ENCODE results near the gene KLHL25. TPM values are rescaled to one million over a fixed set of nuclear protein-coding genes. Genes with fewer than 3 reads are reported as not detected.
A peak's percentile ranks its signal among the peaks of the same experiment; 100 is the strongest.

KLHL25 gene
- total RNA-seq, 1 experiment from 2014 or later = 15.6 TPM

- in situ Hi-C loops (cut with HindIII; ENCODE audit: low sequenced_read_pairs) = no loop called here
- DNase-seq (ENCODE audit: low spot score) = peak; percentile 79
Observed at GRCh38 chr15:85730001-85730820, 64.5 kb downstream of the KLHL25 start.

DNA sequence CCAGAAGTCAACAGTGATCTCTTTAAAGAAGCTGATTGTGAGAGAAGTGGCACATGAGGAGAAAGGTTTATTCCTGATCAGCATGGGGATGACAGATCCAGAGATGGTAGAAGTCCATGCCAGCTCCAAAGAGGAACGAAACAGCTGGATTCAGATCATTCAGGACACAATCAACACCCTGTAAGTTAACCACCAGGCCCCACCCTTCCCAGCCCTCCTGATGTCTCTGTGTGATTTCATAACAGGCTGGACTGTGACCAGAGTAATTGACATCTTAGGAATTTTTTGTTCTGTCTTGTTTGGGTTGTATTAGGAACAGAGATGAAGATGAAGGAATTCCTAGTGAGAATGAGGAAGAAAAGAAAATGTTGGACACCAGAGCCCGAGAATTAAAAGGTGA lies 67.7 kb downstream of the KLHL25 start:
- DNase-seq (ENCODE audit: low spot score) = no peak
- in situ Hi-C loops (cut with HindIII; ENCODE audit: low sequenced_read_pairs) = no loop called here

DNA sequence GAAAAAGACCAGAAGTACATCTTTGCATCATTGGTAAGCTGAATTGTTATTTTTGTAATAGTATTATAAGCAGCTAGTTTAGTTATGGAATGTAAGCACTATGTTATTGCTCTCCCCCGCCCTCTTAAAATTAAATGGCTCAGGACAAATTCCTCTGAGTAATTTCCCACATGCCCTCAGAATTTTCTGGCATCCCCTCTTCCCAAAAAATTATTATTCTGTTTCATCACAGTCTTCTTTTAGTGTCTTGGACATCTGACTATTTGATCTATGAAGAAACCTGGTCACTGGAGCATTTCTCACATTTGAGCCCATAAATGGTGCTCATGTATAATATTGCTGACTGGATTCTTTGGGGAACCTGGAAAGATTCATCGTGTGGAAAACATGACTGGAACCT lies 68.3 kb downstream of the KLHL25 start:
- in situ Hi-C loops (cut with HindIII; ENCODE audit: low sequenced_read_pairs) = no loop called here

DNA sequence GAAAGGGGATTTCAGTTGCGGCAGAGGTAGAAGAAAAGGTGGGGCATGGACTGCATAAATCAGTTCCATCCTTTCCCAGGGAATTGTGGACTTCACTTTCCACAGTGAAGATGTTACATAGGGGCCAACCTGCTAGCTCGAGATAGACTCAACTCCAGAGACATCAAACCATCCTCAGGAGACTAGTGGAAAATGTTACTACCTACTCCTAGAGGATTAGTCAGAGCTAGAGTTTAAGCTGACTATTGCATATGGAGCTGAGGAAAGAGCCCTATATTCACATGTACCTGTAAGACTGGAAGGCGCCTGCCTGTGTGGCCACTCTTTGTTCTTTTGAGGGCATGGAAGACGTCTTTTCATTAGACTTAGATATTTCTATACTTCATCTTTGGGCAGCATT lies 69.2 kb downstream of the KLHL25 start:
- DNase-seq (ENCODE audit: low spot score) = no peak
- in situ Hi-C loops (cut with HindIII; ENCODE audit: low sequenced_read_pairs) = no loop called here

More for the DNA sequence above, 68.3 kb downstream of the KLHL25 start:
- DNase-seq (ENCODE audit: low spot score) = no peak

DNA sequence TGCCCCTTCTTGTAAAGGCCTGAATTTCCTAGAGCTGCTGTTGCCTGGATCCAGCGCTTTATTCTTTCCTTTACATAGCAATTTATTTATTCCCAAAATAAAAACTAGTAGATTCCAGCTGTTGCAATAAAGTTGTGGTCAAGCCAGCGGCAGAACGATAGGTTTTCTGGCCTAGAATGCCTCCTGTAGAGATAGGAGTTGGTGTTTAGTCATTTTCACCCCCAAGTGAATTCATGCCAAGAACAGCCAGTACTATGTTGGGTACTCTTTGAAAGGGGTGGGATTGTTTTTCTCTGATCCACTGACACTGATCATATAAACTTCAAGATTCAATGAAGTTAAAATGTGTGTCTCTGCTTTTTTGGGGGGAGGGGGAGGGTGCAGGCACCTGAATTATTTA lies 69.7 kb downstream of the KLHL25 start:
- no peak for DNase-seq (ENCODE audit: low spot score)
- in situ Hi-C loops (cut with HindIII; ENCODE audit: low sequenced_read_pairs) = no loop called here

DNA sequence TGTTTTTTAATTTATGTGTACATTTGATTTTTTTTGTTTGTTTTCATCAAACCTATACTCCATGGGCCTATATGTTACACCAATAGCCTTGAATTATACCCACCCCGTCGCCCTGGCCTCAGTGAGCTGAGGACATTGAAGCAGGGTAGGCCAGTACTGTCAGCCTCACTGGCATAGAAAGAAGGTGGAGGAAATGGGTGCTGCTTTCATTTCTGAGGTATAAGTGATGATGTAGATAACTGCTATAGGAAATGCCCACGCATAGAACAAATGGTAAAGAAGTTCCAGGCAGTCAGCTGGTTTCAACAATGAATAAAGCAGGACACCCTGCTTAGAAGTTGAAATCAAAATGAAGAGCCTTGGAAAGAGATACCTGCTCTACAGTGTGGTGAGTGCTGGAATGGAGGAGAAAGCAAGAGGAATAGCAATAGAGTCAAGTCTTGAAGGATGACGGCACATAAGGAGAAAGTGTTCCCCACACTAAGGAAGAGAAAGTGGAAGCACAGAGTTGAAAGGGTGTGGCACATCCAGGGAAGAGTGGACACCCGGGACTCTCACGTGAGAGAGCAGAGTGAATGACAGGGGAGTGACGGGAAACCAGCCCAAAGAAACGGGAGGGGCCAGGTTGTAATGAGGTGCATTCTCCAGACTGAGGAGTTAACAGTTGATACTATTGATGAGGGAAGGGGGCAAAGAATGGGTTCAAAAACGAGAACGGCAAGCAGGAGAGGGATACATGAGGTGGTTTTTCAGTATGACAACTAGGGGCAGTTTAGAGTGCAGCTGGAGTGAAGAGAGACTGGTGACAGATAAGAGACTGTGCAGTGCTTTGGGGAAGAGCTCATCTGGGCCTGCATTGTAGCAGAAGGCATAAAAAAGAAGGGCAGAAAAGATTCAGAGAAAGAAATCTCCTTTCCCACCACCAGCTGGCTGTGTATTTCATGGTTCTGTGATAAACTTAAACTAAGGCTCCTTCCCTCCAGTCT lies 70.5 kb downstream of the KLHL25 start:
- in situ Hi-C loops (cut with HindIII; ENCODE audit: low sequenced_read_pairs) = no loop called here
- DNase-seq (ENCODE audit: low spot score) = no peak

DNA sequence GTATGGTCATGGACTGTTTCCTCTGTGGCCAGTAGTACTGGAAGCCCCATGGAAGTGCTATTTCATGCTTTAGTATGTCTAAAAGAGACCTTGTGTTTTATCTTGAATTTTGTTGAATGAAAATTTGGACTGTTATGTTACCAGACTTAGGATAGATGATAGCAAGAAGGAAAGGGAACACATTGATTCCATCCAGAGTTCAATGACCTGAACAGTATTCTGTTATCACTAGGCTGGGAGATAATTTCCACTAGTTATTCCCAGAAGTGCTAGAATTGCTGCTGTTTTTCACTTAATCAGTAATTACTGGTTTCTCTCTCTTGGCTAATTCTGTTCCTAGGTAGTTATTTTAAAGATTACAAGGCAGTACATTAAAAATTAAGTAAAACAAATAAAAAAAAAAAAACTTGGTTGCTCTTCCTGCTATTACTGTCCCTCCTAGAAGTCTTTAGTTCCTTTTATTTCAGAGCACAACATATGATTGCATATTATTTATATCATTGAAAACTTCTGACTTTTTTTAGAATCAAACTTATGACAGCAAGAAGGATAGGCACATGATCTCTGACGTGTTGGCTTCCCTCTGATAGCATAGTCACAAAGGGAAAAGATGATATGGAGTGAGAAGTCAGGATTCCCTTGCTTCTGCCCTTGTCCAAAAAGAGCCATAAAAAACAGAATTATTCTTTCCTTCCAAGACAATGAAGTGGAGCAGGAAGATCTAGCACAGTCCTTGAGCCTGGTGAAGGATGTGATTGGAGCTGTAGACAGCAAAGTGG lies 72.2 kb downstream of the KLHL25 start:
- in situ Hi-C loops (cut with HindIII; ENCODE audit: low sequenced_read_pairs) = no loop called here
- DNase-seq (ENCODE audit: low spot score) = no peak

DNA sequence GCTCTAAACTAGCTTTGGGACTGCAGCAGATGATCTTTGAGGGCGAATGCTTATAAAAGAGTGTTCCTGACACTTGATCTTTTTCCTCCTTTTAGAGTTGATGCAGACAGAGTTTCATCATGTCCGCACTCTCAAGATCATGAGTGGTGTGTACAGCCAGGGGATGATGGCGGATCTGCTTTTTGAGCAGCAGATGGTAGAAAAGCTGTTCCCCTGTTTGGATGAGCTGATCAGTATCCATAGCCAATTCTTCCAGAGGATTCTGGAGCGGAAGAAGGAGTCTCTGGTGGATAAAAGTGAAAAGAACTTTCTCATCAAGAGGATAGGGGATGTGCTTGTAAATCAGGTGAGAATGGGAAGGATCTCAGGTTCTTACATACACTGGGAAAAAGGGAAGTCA lies 75.7 kb downstream of the KLHL25 start:
- DNase-seq (ENCODE audit: low spot score) = no peak
- in situ Hi-C loops (cut with HindIII; ENCODE audit: low sequenced_read_pairs) = no loop called here

GRCh38 chr15:85718271-85718971 lies 76.3 kb downstream of the KLHL25 start:
- DNase-seq (ENCODE audit: low spot score) = no peak
- in situ Hi-C loops (cut with HindIII; ENCODE audit: low sequenced_read_pairs) = no loop called here

DNA sequence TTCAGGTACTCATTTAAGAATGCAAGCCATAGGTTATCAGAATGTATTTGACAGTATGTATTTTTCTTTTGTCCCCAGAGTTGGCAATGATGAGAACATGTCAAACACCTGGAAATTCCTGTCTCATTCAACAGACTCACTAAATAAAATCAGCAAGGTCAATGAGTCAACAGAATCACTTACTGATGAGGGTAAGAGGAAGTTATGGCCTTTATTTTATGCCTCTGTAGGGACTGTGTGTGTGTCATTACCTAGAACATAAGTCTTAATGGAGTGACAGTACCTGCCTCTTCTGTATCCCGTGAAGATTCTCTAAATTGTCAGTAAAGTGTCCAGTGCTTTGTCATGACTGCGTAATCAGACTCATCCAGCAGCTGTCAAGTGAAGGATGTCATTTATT lies 77.5 kb downstream of the KLHL25 start:
- no peak for DNase-seq (ENCODE audit: low spot score)
- in situ Hi-C loops (cut with HindIII; ENCODE audit: low sequenced_read_pairs) = no loop called here

- in situ Hi-C loops (cut with HindIII; ENCODE audit: low sequenced_read_pairs) = no loop called here
- no peak for DNase-seq (ENCODE audit: low spot score)
Observed at GRCh38 chr15:85716261-85716660, 78.5 kb downstream of the KLHL25 start.

DNA sequence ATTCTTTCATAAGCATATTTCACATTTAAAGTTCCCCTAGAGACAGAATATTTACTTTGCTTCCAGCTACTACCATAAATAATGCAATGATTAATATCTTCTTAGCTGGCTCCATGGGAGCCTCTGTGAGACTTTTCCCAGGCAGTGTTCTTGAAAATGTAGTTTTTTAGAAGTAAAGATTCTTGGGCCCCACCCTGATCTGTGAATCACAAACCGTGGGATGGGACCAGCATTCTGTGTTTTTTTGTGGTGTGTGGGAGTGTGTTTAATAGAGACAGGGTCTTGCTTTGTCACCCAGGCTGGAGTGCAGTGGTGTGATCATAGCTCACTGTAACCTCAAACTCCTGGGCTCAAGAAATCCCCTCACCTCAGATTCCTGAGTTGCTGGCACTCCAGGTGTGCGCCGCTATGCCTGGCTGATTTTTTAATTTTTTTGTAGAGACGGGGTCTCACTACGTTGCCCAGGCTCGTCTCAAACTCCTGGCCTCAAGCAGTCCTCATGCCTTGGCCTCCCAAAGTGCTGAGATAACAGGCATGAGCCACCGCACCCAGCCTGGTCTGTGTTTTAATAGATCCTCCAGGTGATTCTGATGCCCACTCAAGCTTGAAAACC lies 83.0 kb downstream of the KLHL25 start:
- no peak for DNase-seq (ENCODE audit: low spot score)
- in situ Hi-C loops (cut with HindIII; ENCODE audit: low sequenced_read_pairs) = no loop called here

- no peak for DNase-seq (ENCODE audit: low spot score)
- in situ Hi-C loops (cut with HindIII; ENCODE audit: low sequenced_read_pairs) = no loop called here
Observed at GRCh38 chr15:85710340-85710842, 84.3 kb downstream of the KLHL25 start.
